ENCODE results near the gene HES6. TPM values are rescaled to one million over a fixed set of nuclear protein-coding genes. Genes with fewer than 3 reads are reported as not detected.

Gene HES6
- total RNA-seq, 4 donors from 2014 or later: 9.5 to 33.3 (median 10.2) TPM; not detected in 1

GRCh38 chr2:238220892-238221521 lies 18.8 kb downstream of the HES6 start:
- TF ChIP-seq POLR2A (IDR thresholded peaks at IDR 0.05) (peak; percentile 50 to 69), CTCF (IDR thresholded peaks at IDR 0.05) (peak in 1 of 4 experiments; percentile 5)
- intact Hi-C loops (cut with DNase I; ENCODE audit: low total_unique reads): no loop called here

GRCh38 chr2:238220274-238220891 lies 19.5 kb downstream of the HES6 start:
- Histone ChIP-seq H3K36me3 (no peaks in the 10 kb centered on the region), H3K27ac (peak overlapping the region; percentile 85 to 87), H3K4me1 (peaks cover 0 to 4% of the 10 kb centered on the region in 2 donors), H3K4me3 (no peak overlapping the region), H3K9me3 (no peaks in the 10 kb centered on the region), H3K27me3 (no peaks in the 10 kb centered on the region)
- intact Hi-C loops (cut with DNase I; ENCODE audit: low total_unique reads): no loop called here
- TF ChIP-seq CTCF (IDR thresholded peaks at IDR 0.05) (no peak), POLR2A (IDR thresholded peaks at IDR 0.05) (no peak)
- no peak for DNase-seq

More at GRCh38 chr2:238220892-238221521, 18.8 kb downstream of the HES6 start:
- Histone ChIP-seq H3K9me3 (no peaks in the 10 kb centered on the region), H3K27ac (peak overlapping the region; percentile 85 to 87), H3K36me3 (no peaks in the 10 kb centered on the region), H3K4me3 (peak overlapping the region; percentile 22 to 25), H3K4me1 (peaks cover 0 to 4% of the 10 kb centered on the region in 2 donors), H3K27me3 (no peaks in the 10 kb centered on the region)
- DNase-seq: peak; percentile 49 to 66

GRCh38 chr2:238216651-238217184 lies 23.1 kb downstream of the HES6 start:
- no peak overlapping the region for H3K27ac ChIP-seq
- TF ChIP-seq CTCF (IDR thresholded peaks at IDR 0.05) (no peak), POLR2A (IDR thresholded peaks at IDR 0.05) (no peak)
- H3K4me3 ChIP-seq: no peak overlapping the region
- H3K36me3 ChIP-seq: no peaks in the 10 kb centered on the region
- H3K4me1 ChIP-seq: peaks cover 0 to 4% of the 10 kb centered on the region in 2 donors
- H3K9me3 ChIP-seq: no peaks in the 10 kb centered on the region
- no peaks in the 10 kb centered on the region for H3K27me3 ChIP-seq
- DNase-seq: no peak
- intact Hi-C loops (cut with DNase I; ENCODE audit: low total_unique reads): no loop called here

GRCh38 chr2:238207006-238207405 lies 32.8 kb downstream of the HES6 start:
- TF ChIP-seq POLR2A (IDR thresholded peaks at IDR 0.05): no peak
- TF ChIP-seq CTCF (IDR thresholded peaks at IDR 0.05): no peak
- Histone ChIP-seq H3K4me1 (no peaks in the 10 kb centered on the region), H3K27ac (no peak overlapping the region), H3K27me3 (no peaks in the 10 kb centered on the region), H3K4me3 (no peak overlapping the region), H3K36me3 (no peaks in the 10 kb centered on the region), H3K9me3 (no peaks in the 10 kb centered on the region)
- no peak for DNase-seq
- intact Hi-C loops (cut with DNase I; ENCODE audit: low total_unique reads): loop anchor here (10.0 kb wide), 1 partner anchor 58 kb away; no protein-coding TSS in a partner anchor

Measured in uterus (tissue), 4 donors.